H1 (cell line): Measurements from ENCODE around the gene PGAP3. TPM values are rescaled to one million over a fixed set of nuclear protein-coding genes. Genes with fewer than 3 reads are reported as not detected.

ENCODE experiments used
- CTCF ChIA-PET: fragments of 300-600 bp; sonication (Branson Sonifier 250); formaldehyde crosslinking; loops from one replicate; lab custom pipeline; 2021; ENCODE audit not compliant: partially characterized antibody; lab: Charles Lee
- POLR2A ChIA-PET: fragments of 300-600 bp; sonication (Branson Sonifier 250); formaldehyde crosslinking; loops from one replicate; lab custom pipeline; 2021; ENCODE audit warnings: inconsistent platforms; ENCODE audit not compliant: partially characterized antibody; lab: Charles Lee
- DNase-seq, 2 experiments: peaks; one replicate each; pipeline versions ENCODE4 v3.0.0 to v3.0.0-alpha.2; 2010 to 2022; ENCODE audit warnings: low spot score in 2 of 2, low read depth in 1 of 2, mixed read lengths in 1 of 2
- FAIRE-seq: peaks from 2 replicates; lab custom pipeline; 2011; peaks lifted over from hg19 to GRCh38; lab: Jason Lieb, UNC
- H2AFZ ChIP-seq: 2 replicates; pipeline ENCODE4 v1.8.1; 2012; ENCODE audit warnings: low read length, inconsistent platforms
- H2AK5ac ChIP-seq: 2 replicates; pipeline ENCODE4 v1.6.1; 2013; ENCODE audit warnings: low read depth, low read length
- H2BK120ac ChIP-seq: replicated peaks from 2 replicates; pipeline ENCODE3; 2013; ENCODE audit warnings: low read depth, low read length, inconsistent platforms
- H2BK12ac ChIP-seq: 2 replicates; pipeline ENCODE4 v1.6.1; 2013; ENCODE audit warnings: low read depth, low read length
- H2BK15ac ChIP-seq: 2 replicates; pipeline ENCODE4 v1.6.1; 2013; ENCODE audit warnings: low read length
- H2BK20ac ChIP-seq: 2 replicates; pipeline ENCODE4 v1.6.1; 2013; ENCODE audit warnings: low read length
- H2BK5ac ChIP-seq: 2 replicates; pipeline ENCODE4 v1.6.1; 2013; ENCODE audit warnings: low read depth, low read length
- H3K14ac ChIP-seq: 2 replicates; pipeline ENCODE4 v1.6.1; 2013; ENCODE audit warnings: inconsistent platforms; ENCODE audit not compliant: insufficient read length
- H3K18ac ChIP-seq: 2 replicates; pipeline ENCODE4 v1.6.1; 2013; ENCODE audit warnings: low read length; ENCODE audit errors: extremely low read depth
- H3K23ac ChIP-seq: 2 replicates; pipeline ENCODE4 v1.6.1; 2013; ENCODE audit warnings: inconsistent platforms; ENCODE audit not compliant: insufficient read length
- H3K23me2 ChIP-seq: 2 replicates; pipeline ENCODE4 v1.6.1; 2013; ENCODE audit warnings: low read depth, low read length
- H3K27ac ChIP-seq: 2 replicates; pipeline ENCODE4 v1.6.1; 2011; ENCODE audit warnings: low read depth, low read length, inconsistent platforms
- H3K27me3 ChIP-seq, 4 experiments: replicated peaks in 1 of 4; 1 replicate in 1 of 4; 2 replicates in 3 of 4; pipeline versions ENCODE4 v1.6.1 to v1.8.1; 2011 to 2013; ENCODE audit warnings: low read length in 3 of 4, mild to moderate bottlenecking in 3 of 4, inconsistent platforms in 2 of 4, mixed read lengths in 2 of 4, moderate library complexity in 1 of 4; ENCODE audit not compliant: control insufficient read depth in 3 of 4, insufficient read depth in 3 of 4; ENCODE audit errors: extremely low read depth in 1 of 4
- H3K36me3 ChIP-seq, 4 experiments: 2 replicates each; pipeline versions ENCODE4 v1.6.1 to v1.8.1; 2011 to 2013; ENCODE audit warnings: mild to moderate bottlenecking in 4 of 4, low read length in 3 of 4, moderate library complexity in 2 of 4, control low read depth in 1 of 4, inconsistent platforms in 1 of 4; ENCODE audit not compliant: insufficient read depth in 4 of 4, control insufficient read depth in 2 of 4
- H3K4ac ChIP-seq: replicated peaks from 2 replicates; pipeline ENCODE3; 2013; ENCODE audit warnings: low read length, low read depth, mixed read lengths, inconsistent platforms; ENCODE audit not compliant: insufficient read length
- H3K4me1 ChIP-seq, 4 experiments: replicated peaks in 1 of 4; 1 replicate in 1 of 4; 2 replicates in 3 of 4; pipeline versions ENCODE4 v1.6.1 to v1.8.1; 2011 to 2013; ENCODE audit warnings: low read length in 3 of 4, inconsistent platforms in 2 of 4, mixed read lengths in 1 of 4; ENCODE audit not compliant: insufficient read depth in 4 of 4, control insufficient read depth in 3 of 4
- H3K4me2 ChIP-seq, 2 experiments: 2 replicates each; pipeline versions ENCODE4 v1.6.1 to v1.8.1; 2011 to 2013; ENCODE audit warnings: low read depth in 2 of 2, low read length in 2 of 2, control low read depth in 1 of 2, inconsistent platforms in 1 of 2, mild to moderate bottlenecking in 1 of 2; ENCODE audit not compliant: insufficient read depth in 1 of 2
- H3K4me3 ChIP-seq, 4 experiments: fragments of 200-600, 300-600 bp in 1 of 4; sonication (generic), shearing (Covaris generic), sonication (Bioruptor Twin) in 1 of 4; 2 replicates each; pipeline versions ENCODE4 v1.5.1 to v1.8.1; 2011 to 2016; ENCODE audit warnings: low read length in 4 of 4, low read depth in 3 of 4, control low read depth in 2 of 4, inconsistent platforms in 2 of 4, mild to moderate bottlenecking in 2 of 4, mixed read lengths in 1 of 4, moderate library complexity in 1 of 4; ENCODE audit not compliant: insufficient read depth in 2 of 4; ENCODE audit errors: extremely low read depth in 1 of 4
- H3K56ac ChIP-seq: replicated peaks from 2 replicates; pipeline ENCODE3; 2013; ENCODE audit warnings: low read depth, mild to moderate bottlenecking, mixed read lengths, low read length, inconsistent platforms; ENCODE audit not compliant: insufficient read length
- H3K79me1 ChIP-seq: 2 replicates; pipeline ENCODE4 v1.6.1; 2013; ENCODE audit warnings: low read depth, low read length, control low read depth
- H3K79me2 ChIP-seq, 2 experiments: 2 replicates each; pipeline versions ENCODE4 v1.6.1 to v1.8.1; 2012 to 2013; ENCODE audit warnings: low read length in 2 of 2, mild to moderate bottlenecking in 2 of 2, inconsistent platforms in 1 of 2; ENCODE audit not compliant: insufficient read depth in 2 of 2, control insufficient read depth in 1 of 2
- H3K9ac ChIP-seq, 4 experiments: replicated peaks in 1 of 4; 1 replicate in 1 of 4; 2 replicates in 3 of 4; pipeline versions ENCODE4 v1.6.1 to v1.8.1; 2011 to 2013; ENCODE audit warnings: low read depth in 3 of 4, low read length in 3 of 4, control low read depth in 2 of 4, mild to moderate bottlenecking in 2 of 4, moderate library complexity in 2 of 4, inconsistent platforms in 1 of 4; ENCODE audit errors: extremely low read depth in 1 of 4
- H3K9me3 ChIP-seq, 2 experiments: 2 replicates each; pipeline versions ENCODE4 v1.6.1 to v1.8.1; 2012 to 2013; ENCODE audit warnings: mild to moderate bottlenecking in 2 of 2, moderate library complexity in 2 of 2, control low read depth in 1 of 2, inconsistent platforms in 1 of 2, low read depth in 1 of 2, low read length in 1 of 2, mixed read lengths in 1 of 2; ENCODE audit not compliant: insufficient read depth in 2 of 2
- H4K20me1 ChIP-seq, 2 experiments: replicated peaks in 1 of 2; 2 replicates each; pipeline versions ENCODE3 to v1.8.1; 2011 to 2013; ENCODE audit warnings: inconsistent platforms in 2 of 2, low read length in 2 of 2, mild to moderate bottlenecking in 1 of 2; ENCODE audit not compliant: insufficient read depth in 2 of 2, control insufficient read depth in 1 of 2
- H4K5ac ChIP-seq: 2 replicates; pipeline ENCODE4 v1.6.1; 2013; ENCODE audit warnings: low read length, low read depth, mixed read lengths, inconsistent platforms; ENCODE audit not compliant: insufficient read length
- H4K8ac ChIP-seq: 2 replicates; pipeline ENCODE4 v1.8.0; 2013; ENCODE audit warnings: mild to moderate bottlenecking, moderate library complexity, low read length, inconsistent platforms; ENCODE audit not compliant: insufficient read depth; ENCODE audit errors: extremely low read depth
- H4K91ac ChIP-seq: replicated peaks from 2 replicates; pipeline ENCODE3; 2013; ENCODE audit warnings: low read length, mixed read lengths, inconsistent platforms; ENCODE audit not compliant: insufficient read length
- ATF3 ChIP-seq: IDR thresholded peaks from 2 replicates; pipeline ENCODE4 v1.6.1; 2011; ENCODE audit warnings: low read depth, mild to moderate bottlenecking, low read length; ENCODE audit not compliant: insufficient read depth
- KDM4A ChIP-seq: IDR thresholded peaks from one replicate; pipeline ENCODE4 v1.7.1; 2012; ENCODE audit warnings: low read depth, mild to moderate bottlenecking, moderate library complexity, low read length, inconsistent platforms; ENCODE audit not compliant: severe bottlenecking
- SIRT6 ChIP-seq: IDR thresholded peaks from one replicate; pipeline ENCODE4 v1.7.1; 2012; ENCODE audit warnings: low read length, inconsistent platforms
- SIX5 ChIP-seq: IDR thresholded peaks from 2 replicates; pipeline ENCODE4 v1.6.1; 2011; ENCODE audit warnings: mild to moderate bottlenecking, low read depth, low read length
- WGBS, 2 experiments: shearing (Covaris generic) in 1 of 2; methylation state at CpG; one replicate each; pipeline versions ENCODE4 v1.1.6 to v1.1.7; 2013 to 2015; ENCODE audit warnings: low lambda C conversion rate in 2 of 2, mixed read lengths in 2 of 2, inconsistent platforms in 1 of 2, low coverage in 1 of 2, missing lambda C conversion rate in 1 of 2; ENCODE audit not compliant: insufficient replicate concordance in 2 of 2, insufficient coverage in 1 of 2, insufficient read length in 1 of 2; ENCODE audit errors: extremely low coverage in 1 of 2, missing lambda C conversion rate in 1 of 2; 5-methylcytosine and 5-hydroxymethylcytosine counted together
- polyA plus RNA-seq, 7 experiments: library from polyadenylated mRNA; depleted of rRNA in 3 of 7; stranded (reverse) in 5 of 7; unstranded in 2 of 7; fragments of >200 nt in 5 of 7; fragments of 200-250 nt in 2 of 7; gene quantifications; 1 replicate in 5 of 7; 2 replicates in 1 of 7; 4 replicates in 1 of 7; pipeline versions ENCODE4 v1.2.1 to v1.2.3, GENCODE V29; 2011 to 2013; ENCODE audit warnings: missing spikeins in 2 of 7, mixed read lengths in 2 of 7
- total RNA-seq: library from RNA; stranded (reverse); fragmentation: NEBNext Ultra II Directional; extraction: Animal tissue kit (Norgen Biotek cat#: 25700); gene quantifications from 2 replicates; pipeline ENCODE4 v1.2.1, GENCODE V29; 2021

The PGAP3 gene
- total and polyA plus RNA-seq, 2 of the 8 experiments (the other 6 are each of a cell fraction or from before 2014, with no cell fraction given), result 21.0 to 30.7 TPM

GRCh38 chr17:39622380-39623006 lies 65.4 kb downstream of the PGAP3 start:
- WGBS, 2 experiments, result 81% methylated on average over 16 of the region's 16 CpGs; no CpG with 5 or more reads in 1 of the 2 experiments
- FAIRE-seq (no peak), DNase-seq (no peak)
- peaks cover 0 to 17% (median 13%) of the 10 kb centered on the region in 4 experiments; a peak in 6 of 7 replicates for H3K4me1 ChIP-seq
- H4K5ac ChIP-seq, result no peak overlapping the region
- ChIA-PET CTCF (interaction anchor here (0.7 to 49.2 kb wide), 33 partner anchors 1 to 358 kb away, joined by 3 to 1885 read pairs (median 7); partner anchors contain the start of genes ERBB2, MIEN1, NEUROD2 and PGAP3), POLR2A (interaction anchor here (0.6 to 2.8 kb wide), 9 partner anchors 9 to 108 kb away, joined by 3 to 11 read pairs (median 5); partner anchors contain the start of genes ERBB2, MIEN1 and PGAP3)
- no peak overlapping the region for H2BK15ac ChIP-seq
- no peak overlapping the region for H3K14ac ChIP-seq
- H2AFZ ChIP-seq, result no peak overlapping the region
- H2BK120ac ChIP-seq, result no peak overlapping the region
- H3K27ac ChIP-seq, result no peak overlapping the region
- H2BK20ac ChIP-seq, result no peak overlapping the region
- no peak overlapping the region for H3K23ac ChIP-seq
- TF ChIP-seq SIRT6, result no peak
- TF ChIP-seq KDM4A, result no peak
- TF ChIP-seq SIX5, result no peak
- TF ChIP-seq ATF3, result no peak
- peaks cover 18% of the 10 kb centered on the region for H3K23me2 ChIP-seq
- no peak overlapping the region for H3K4me3 ChIP-seq
- no peak overlapping the region for H4K91ac ChIP-seq
- H3K9me3 ChIP-seq, result no peaks in the 10 kb centered on the region
- no peaks in the 10 kb centered on the region for H3K79me2 ChIP-seq
- H4K20me1 ChIP-seq, result peaks cover 0 to 1% of the 10 kb centered on the region in 2 experiments
- no peaks in the 10 kb centered on the region for H3K79me1 ChIP-seq
- H3K27me3 ChIP-seq, result peaks cover 12 to 53% (median 49%) of the 10 kb centered on the region in 4 experiments
- no peak overlapping the region for H3K18ac ChIP-seq
- no peak overlapping the region for H2BK12ac ChIP-seq
- no peak overlapping the region for H2AK5ac ChIP-seq
- H3K56ac ChIP-seq, result no peak overlapping the region
- no peaks in the 10 kb centered on the region for H3K36me3 ChIP-seq
- H3K9ac ChIP-seq, result no peak overlapping the region
- no peak overlapping the region for H4K8ac ChIP-seq
- no peak overlapping the region for H2BK5ac ChIP-seq
- peak overlapping the region in 1 of 2 experiments; percentile 35; a peak in 1 of 4 replicates for H3K4me2 ChIP-seq
- no peak overlapping the region for H3K4ac ChIP-seq
